Colon (tissue), 2 donors: ENCODE data around the gene PCMT1.
"Not testable (repeated sequence)": the region's sequence is repeated elsewhere in the genome, so short reads cannot be mapped to it uniquely, and the experiment has no call there.

ENCODE experiments used
- FAIRE-seq: peaks from 2 replicates; lab custom pipeline; 2012; peaks lifted over from hg19 to GRCh38; lab: Jason Lieb, UNC
- donor health status: control.
- donor health status: control.

PCMT1 gene

GRCh38 chr6:149749594-149750135, at the start of gene PCMT1:
Gene PCMT1, plus strand, starts transcription at chr6:149749741. Its CDS starts 161 bp downstream, at chr6:149749902.
- FAIRE-seq, result no peak

- no peak for FAIRE-seq
These were observed 47.8 kb upstream of the PCMT1 start for GRCh38 chr6:149701714-149702113.

GRCh38 chr6:149711711-149712110, 37.8 kb upstream of the PCMT1 start:
- no peak for FAIRE-seq

GRCh38 chr6:149714442-149714841, 35.1 kb upstream of the PCMT1 start:
- FAIRE-seq, result no peak

GRCh38 chr6:149716181-149716963, 33.2 kb upstream of the PCMT1 start:
- no peak for FAIRE-seq

- no peak for FAIRE-seq
These were observed 32.3 kb upstream of the PCMT1 start for GRCh38 chr6:149717255-149717587.

GRCh38 chr6:149717588-149718458, 31.7 kb upstream of the PCMT1 start, which contains the start of gene LATS1:
Gene LATS1, minus strand, starts transcription at chr6:149718101. Its CDS starts 15,975 bp downstream, at chr6:149702126.
- FAIRE-seq, result no peak

- FAIRE-seq, result no peak
These were observed 30.0 kb upstream of the PCMT1 start for GRCh38 chr6:149719531-149719930.

- FAIRE-seq, result no peak
These were observed 26.3 kb upstream of the PCMT1 start for GRCh38 chr6:149723262-149723661.

- no peak for FAIRE-seq
These were observed 25.6 kb upstream of the PCMT1 start for GRCh38 chr6:149723771-149724417.

- no peak for FAIRE-seq
These were observed 23.8 kb upstream of the PCMT1 start for GRCh38 chr6:149725785-149726184.

GRCh38 chr6:149727793-149728498, 21.6 kb upstream of the PCMT1 start:
- FAIRE-seq, result no peak

GRCh38 chr6:149728499-149729234, 20.9 kb upstream of the PCMT1 start:
- no peak for FAIRE-seq

- FAIRE-seq, result no peak
These were observed 19.7 kb upstream of the PCMT1 start for GRCh38 chr6:149729824-149730223.

GRCh38 chr6:149733089-149733720, 16.3 kb upstream of the PCMT1 start:
- FAIRE-seq, result no peak

- no peak for FAIRE-seq
These were observed 14.6 kb upstream of the PCMT1 start for GRCh38 chr6:149734915-149735314.

- not testable (repeated sequence) for FAIRE-seq
These were observed 4.3 kb upstream of the PCMT1 start for GRCh38 chr6:149745252-149745651.

GRCh38 chr6:149746147-149746946, 3.2 kb upstream of the PCMT1 start, which contains the start of gene NUP43:
Gene NUP43, minus strand, starts transcription at chr6:149746529. Its CDS starts 34 bp downstream, at chr6:149746495.
- FAIRE-seq, result no peak

GRCh38 chr6:149749082-149749593, 403 bp upstream of the PCMT1 start:
- FAIRE-seq, result not testable (repeated sequence)
